Nephron (organoid): ENCODE measurements around the gene KCNG2.

Source experiments
- H3K27ac Mint-ChIP-seq, 3 experiments: 2 replicates each; pipeline ENCODE4 v1.8.0; 2020; ENCODE audit warnings: mixed read lengths in 3 of 3, mild to moderate bottlenecking in 2 of 3, moderate library complexity in 1 of 3
- H3K27me3 Mint-ChIP-seq: 2 replicates; pipeline ENCODE4 v1.8.0; 2021; ENCODE audit warnings: low read depth, mild to moderate bottlenecking, moderate library complexity, mixed read lengths
- H3K36me3 Mint-ChIP-seq: 2 replicates; pipeline ENCODE4 v1.8.0; 2020; ENCODE audit warnings: low read depth, mixed read lengths
- H3K4me1 Mint-ChIP-seq: 2 replicates; pipeline ENCODE4 v1.8.0; 2020; ENCODE audit warnings: mixed read lengths
- H3K4me3 Mint-ChIP-seq, 3 experiments: 2 replicates each; pipeline ENCODE4 v1.8.0; 2020; ENCODE audit warnings: mild to moderate bottlenecking in 3 of 3, mixed read lengths in 3 of 3, moderate library complexity in 2 of 3
- H3K9me3 Mint-ChIP-seq: 2 replicates; pipeline ENCODE4 v1.8.0; 2020; ENCODE audit warnings: mixed read lengths
- TF ChIP-seq, protein P1 (sequence below), 3 experiments: fragments of 200-600 bp; sonication (generic); IDR thresholded peaks; one replicate each; pipeline ENCODE4 v1.5.0; 2021; ENCODE audit warnings: antibody characterized with exemption in 3 of 3; ENCODE audit not compliant: unreplicated experiment in 3 of 3

KCNG2 gene

GRCh38 chr18:79911344-79912270 is 113.9 kb downstream of the KCNG2 start:
- TF ChIP-seq, protein P1, sequence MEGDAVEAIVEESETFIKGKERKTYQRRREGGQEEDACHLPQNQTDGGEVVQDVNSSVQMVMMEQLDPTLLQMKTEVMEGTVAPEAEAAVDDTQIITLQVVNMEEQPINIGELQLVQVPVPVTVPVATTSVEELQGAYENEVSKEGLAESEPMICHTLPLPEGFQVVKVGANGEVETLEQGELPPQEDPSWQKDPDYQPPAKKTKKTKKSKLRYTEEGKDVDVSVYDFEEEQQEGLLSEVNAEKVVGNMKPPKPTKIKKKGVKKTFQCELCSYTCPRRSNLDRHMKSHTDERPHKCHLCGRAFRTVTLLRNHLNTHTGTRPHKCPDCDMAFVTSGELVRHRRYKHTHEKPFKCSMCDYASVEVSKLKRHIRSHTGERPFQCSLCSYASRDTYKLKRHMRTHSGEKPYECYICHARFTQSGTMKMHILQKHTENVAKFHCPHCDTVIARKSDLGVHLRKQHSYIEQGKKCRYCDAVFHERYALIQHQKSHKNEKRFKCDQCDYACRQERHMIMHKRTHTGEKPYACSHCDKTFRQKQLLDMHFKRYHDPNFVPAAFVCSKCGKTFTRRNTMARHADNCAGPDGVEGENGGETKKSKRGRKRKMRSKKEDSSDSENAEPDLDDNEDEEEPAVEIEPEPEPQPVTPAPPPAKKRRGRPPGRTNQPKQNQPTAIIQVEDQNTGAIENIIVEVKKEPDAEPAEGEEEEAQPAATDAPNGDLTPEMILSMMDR (IDR thresholded peaks at IDR 0.05; ENCODE audit: unreplicated experiment in 3 of 3), result no peak
- no peak overlapping the region for H3K4me3 Mint-ChIP-seq
- H3K36me3 Mint-ChIP-seq, result peaks cover 75% of the 10 kb centered on the region
- no peaks in the 10 kb centered on the region for H3K27me3 Mint-ChIP-seq
- H3K4me1 Mint-ChIP-seq, result peaks cover 18% of the 10 kb centered on the region
- peaks cover 12% of the 10 kb centered on the region for H3K9me3 Mint-ChIP-seq
- no peak overlapping the region for H3K27ac Mint-ChIP-seq

- Mint-ChIP-seq H3K4me1 (peaks cover 18% of the 10 kb centered on the region), H3K4me3 (no peak overlapping the region), H3K9me3 (peaks cover 12% of the 10 kb centered on the region), H3K27me3 (no peaks in the 10 kb centered on the region), H3K27ac (no peak overlapping the region), H3K36me3 (peaks cover 79% of the 10 kb centered on the region)
- TF ChIP-seq, protein P1 (IDR thresholded peaks at IDR 0.05; ENCODE audit: unreplicated experiment in 3 of 3), result no peak
These were observed 114.8 kb downstream of the KCNG2 start for GRCh38 chr18:79912409-79912991.

DNA sequence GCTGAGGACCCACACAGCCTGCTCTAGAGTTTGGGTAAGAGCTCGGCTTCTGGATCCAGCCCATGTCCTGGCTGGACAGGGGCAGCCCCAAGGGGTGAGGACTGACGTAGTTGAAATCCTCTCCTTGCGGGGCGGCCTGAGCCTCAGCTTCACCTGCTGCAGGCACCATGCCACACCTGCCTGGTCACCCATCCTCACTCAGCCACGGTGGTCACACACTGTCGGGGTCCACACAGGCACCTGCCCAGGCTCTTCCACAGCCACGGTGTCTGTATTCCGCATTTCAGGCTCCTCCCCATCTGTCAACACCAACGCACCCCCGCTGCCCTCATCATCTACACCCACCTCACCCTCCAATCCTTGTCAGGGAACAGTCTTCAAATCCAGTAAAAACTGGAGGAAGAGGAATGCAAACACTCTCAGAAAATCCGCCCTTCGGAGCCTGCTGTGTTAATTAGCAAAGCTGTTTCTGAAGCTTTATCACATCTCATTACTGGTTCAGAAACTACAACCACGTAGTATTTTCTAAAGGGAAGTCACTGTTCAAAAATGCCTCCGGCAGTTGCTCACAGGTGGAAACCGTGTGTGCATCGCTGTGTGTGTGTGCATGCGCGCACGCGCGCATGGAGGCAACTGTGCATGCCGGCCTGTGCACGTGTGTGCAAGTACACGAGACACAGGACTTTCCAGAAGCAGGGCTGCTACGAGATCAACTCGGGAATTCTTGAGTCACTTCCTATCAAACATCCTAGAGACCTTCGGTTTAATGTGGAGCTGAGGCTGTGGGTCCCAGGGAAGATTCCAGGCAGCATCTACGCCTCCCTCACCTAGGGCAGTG is 115.5 kb downstream of the KCNG2 start:
- Mint-ChIP-seq H3K27me3 (no peaks in the 10 kb centered on the region), H3K9me3 (peaks cover 11% of the 10 kb centered on the region), H3K27ac (no peak overlapping the region), H3K4me1 (peaks cover 18% of the 10 kb centered on the region), H3K4me3 (no peak overlapping the region), H3K36me3 (peaks cover 79% of the 10 kb centered on the region)
- TF ChIP-seq, protein P1 (IDR thresholded peaks at IDR 0.05; ENCODE audit: unreplicated experiment in 3 of 3), result no peak

- H3K36me3 Mint-ChIP-seq, result peaks cover 77% of the 10 kb centered on the region
- H3K27ac Mint-ChIP-seq, result no peak overlapping the region
- H3K4me1 Mint-ChIP-seq, result peaks cover 18% of the 10 kb centered on the region
- peaks cover 3% of the 10 kb centered on the region for H3K9me3 Mint-ChIP-seq
- H3K4me3 Mint-ChIP-seq, result no peak overlapping the region
- TF ChIP-seq, protein P1 (IDR thresholded peaks at IDR 0.05; ENCODE audit: unreplicated experiment in 3 of 3), result no peak
- H3K27me3 Mint-ChIP-seq, result no peaks in the 10 kb centered on the region
These were observed 116.9 kb downstream of the KCNG2 start for GRCh38 chr18:79914614-79915160.

- Mint-ChIP-seq H3K36me3 (peaks cover 72% of the 10 kb centered on the region), H3K27me3 (no peaks in the 10 kb centered on the region), H3K9me3 (peaks cover 3% of the 10 kb centered on the region), H3K4me3 (no peak overlapping the region), H3K27ac (no peak overlapping the region), H3K4me1 (peaks cover 16% of the 10 kb centered on the region)
- TF ChIP-seq, protein P1 (IDR thresholded peaks at IDR 0.05; ENCODE audit: unreplicated experiment in 3 of 3), result no peak
These were observed 117.7 kb downstream of the KCNG2 start for GRCh38 chr18:79915161-79916127.
